NCI-H1105 treated with DMSO at 0.1 percent for 48 hours (cell line): Measurements from ENCODE around the gene NHSL2.
"Not testable (repeated sequence)": the region's sequence is repeated elsewhere in the genome, so short reads cannot be mapped to it uniquely, and the experiment has no call there.

ENCODE experiments used
- DNase-seq: peaks from one replicate; lab custom pipeline; 2025; lab: John Stamatoyannopoulos, UW

Gene NHSL2

DNA sequence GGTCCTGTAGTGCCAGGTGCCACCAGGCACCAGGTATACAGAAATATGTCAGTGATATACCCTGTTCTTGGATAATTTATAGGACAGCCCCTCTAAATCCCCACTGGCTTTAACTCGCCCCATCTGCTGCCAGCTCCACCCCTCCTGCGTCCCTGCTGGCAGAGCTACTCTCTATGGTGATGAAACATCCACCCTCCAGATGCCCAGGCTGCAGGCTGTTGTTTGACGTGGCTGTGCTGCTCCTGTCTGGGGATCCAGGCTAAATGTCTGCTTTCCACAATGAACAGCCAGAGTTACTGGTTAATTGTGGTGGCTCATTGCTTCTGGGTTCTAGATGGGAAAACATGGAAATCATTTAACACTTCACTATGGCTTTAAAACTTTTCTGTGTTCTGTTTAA, 12.9 kb downstream of the NHSL2 start:
- no peak for DNase-seq

- DNase-seq: no peak
These were observed 16.4 kb downstream of the NHSL2 start for GRCh38 chrX:71927040-71927439.

DNA sequence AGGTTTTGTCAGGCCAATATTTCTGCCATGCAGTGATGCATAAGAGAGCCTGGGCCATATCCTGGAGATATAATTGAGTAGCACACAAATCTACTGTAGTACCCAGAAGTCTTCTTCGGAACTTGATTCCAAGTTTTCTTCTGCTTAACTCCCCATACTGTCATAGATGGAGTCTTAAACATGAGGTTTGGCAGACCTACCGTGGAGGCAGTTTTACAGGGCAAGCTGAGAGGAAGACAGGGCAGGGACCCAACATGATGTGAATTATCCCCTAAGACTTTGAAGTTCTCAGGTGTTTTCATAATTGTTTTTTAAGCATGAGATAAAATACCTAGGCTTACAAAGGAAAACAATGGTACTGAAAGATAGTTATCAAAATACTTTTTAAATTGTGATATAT, 18.2 kb downstream of the NHSL2 start:
- no peak for DNase-seq

GRCh38 chrX:71930298-71930697, 19.7 kb downstream of the NHSL2 start:
- no peak for DNase-seq

GRCh38 chrX:71935476-71935875, 24.8 kb downstream of the NHSL2 start:
- no peak for DNase-seq

DNA sequence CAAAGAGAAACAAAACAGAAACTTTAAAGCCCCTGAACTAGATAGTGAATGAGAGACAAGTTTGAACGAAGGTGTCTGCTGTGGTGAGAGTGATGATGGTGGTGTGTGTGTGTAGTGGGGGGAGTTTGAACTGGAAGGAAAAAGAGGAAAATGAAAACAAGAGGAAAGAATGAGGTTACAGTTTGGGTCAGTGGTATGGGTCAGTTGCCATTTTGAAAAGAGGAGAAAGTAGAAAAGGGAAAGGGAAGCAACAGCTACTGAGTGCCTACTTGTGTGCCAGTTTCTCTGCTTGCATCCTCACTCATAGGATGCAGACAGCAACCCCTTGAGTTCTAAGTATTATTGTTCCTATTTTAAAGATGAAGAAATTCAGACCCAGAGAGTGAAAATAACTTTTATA, 26.0 kb downstream of the NHSL2 start:
- DNase-seq: no peak

GRCh38 chrX:71938371-71938770, 27.7 kb downstream of the NHSL2 start:
- no peak for DNase-seq

GRCh38 chrX:71941145-71941544, 30.5 kb downstream of the NHSL2 start:
- DNase-seq: no peak

- no peak for DNase-seq
These were observed 31.1 kb downstream of the NHSL2 start for GRCh38 chrX:71941776-71942175.

- DNase-seq: no peak
These were observed 33.7 kb downstream of the NHSL2 start for GRCh38 chrX:71944369-71944768.

DNA sequence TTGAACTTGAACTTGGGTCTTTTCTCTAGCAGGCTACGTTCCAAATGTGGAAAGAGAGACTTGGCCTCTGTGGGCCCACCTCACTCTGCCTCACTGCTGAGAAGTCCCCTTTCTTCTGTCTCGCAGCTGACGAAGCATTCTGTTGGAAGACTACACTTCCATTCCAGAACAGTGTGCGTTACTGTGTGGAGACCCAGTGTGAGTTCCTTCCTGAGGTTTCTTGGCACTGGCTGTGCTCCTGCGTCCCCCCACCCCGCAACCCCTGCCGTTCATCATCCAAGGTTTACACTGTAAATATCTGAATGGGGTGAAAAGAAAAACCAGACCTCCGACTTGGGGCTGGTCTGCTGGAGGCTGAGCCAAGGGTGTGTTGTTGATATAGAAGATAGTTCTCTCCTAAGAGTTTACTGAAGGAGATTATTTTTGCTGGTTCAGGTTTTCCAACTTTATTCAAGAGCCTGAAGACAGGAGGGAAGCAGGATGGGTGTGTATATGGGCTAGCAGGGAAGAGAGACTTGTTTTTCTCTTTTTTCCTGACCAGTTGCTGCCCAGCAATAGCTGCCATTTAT, 34.7 kb downstream of the NHSL2 start:
- no peak for DNase-seq

GRCh38 chrX:71949363-71949762, 38.7 kb downstream of the NHSL2 start:
- DNase-seq: no peak

DNA sequence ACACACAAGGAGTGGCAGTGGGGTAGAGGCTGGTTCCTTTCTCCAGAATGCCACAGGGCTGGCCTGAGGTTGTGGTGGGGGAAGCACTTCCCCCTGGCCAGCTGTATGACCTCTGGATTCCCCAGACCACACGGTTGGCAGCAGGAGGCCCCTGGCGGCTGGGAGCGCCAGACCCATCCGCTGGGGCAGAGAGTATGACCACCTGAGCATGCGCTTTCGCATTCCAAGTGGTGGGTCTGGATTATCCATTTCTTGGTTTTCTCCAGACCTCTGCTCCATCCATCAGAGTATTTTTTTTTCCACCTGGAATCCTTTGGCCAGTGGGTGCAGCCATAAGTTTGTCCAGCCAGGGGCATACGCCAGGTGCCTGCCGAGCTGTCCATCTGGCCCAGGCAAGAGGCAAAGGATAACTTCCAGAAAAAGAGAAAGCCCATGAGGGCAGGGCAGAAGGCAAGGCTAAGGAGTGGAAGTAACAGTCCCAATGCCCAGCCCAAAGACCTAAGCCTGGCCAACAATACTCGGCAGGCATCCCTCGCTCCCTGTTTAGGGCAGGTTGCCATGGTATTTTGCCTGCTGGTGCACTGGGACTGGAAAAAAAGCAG, 39.3 kb downstream of the NHSL2 start:
- no peak for DNase-seq

GRCh38 chrX:71953391-71953790, 42.7 kb downstream of the NHSL2 start:
- DNase-seq: no peak

DNA sequence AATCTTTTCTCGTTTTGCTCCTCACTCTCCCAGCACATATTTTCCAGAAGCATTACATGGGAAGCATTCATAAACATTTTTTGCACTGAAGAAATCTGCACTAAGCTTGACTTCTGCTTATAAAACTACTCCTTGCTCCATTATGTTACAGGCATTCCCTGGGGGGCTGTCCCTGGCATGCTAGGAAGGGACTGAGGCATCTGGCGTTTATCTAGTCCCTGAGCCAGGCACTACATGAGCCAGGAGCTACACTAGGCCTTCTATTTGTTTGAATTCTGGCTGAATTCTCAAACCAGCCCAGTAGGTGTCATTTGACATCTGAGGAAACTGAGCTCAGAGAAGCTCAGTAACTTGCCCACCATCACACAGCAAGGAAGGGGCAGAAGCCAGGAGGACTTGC, 43.3 kb downstream of the NHSL2 start:
- DNase-seq: no peak

GRCh38 chrX:71954458-71954857, 43.8 kb downstream of the NHSL2 start:
- no peak for DNase-seq

- no peak for DNase-seq
These were observed 45.0 kb downstream of the NHSL2 start for GRCh38 chrX:71955530-71956120.

- DNase-seq: no peak
These were observed 47.6 kb downstream of the NHSL2 start for GRCh38 chrX:71958281-71958675.

- DNase-seq: not testable (repeated sequence)
These were observed 53.5 kb downstream of the NHSL2 start for GRCh38 chrX:71964184-71964583.

GRCh38 chrX:71974916-71975315, 64.3 kb downstream of the NHSL2 start:
- DNase-seq: no peak

GRCh38 chrX:71976753-71977152, 66.1 kb downstream of the NHSL2 start:
- DNase-seq: no peak

DNA sequence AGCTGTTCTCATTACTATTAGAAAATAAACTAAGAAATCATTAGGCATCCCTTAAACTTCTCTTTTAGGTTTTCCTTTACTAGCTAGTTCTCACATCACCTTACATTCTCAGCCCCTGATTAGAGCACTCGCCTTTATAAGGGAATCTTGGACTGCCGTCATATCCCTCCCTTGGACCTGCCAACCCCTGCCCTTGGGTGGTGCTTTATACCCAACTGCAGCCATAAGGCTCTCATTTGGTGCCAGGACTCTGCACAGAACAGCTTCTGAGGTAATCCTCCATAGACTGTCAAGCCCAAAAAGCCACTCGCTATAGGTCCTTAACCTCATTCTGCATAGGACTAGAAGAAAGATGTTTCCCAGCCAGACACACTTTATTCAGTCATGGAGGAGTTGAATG, 67.5 kb downstream of the NHSL2 start:
- no peak for DNase-seq

DNA sequence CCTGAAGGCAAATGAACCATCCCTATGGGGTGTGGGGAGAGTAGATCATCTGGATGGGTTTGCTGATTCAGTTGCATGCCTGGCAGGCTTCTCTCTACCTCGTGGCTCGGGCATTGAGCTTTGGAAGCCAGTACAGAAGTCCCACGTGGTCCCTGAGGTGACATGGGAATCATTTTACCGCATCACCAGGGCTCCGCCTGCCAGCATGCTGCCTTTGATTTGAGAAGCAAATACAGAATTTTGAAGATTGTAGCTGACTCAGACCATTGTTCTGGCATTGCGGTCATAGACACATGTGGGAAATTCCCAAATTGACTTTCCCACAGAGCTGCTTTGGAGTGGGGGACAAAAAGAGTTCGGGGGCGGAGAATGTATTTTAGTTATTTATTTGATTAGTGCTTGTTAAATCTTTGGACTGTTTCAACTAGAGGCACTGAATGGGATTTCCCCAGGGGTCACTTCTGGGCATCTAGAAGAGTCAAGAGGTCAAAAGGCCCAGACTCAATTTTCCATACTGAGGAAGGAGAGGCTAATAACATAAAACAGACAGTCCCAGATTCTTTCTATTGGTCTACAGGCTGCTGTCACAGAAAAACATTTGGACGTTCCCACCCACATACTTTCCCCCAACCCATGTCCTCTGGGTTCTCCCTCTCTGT, 79.3 kb downstream of the NHSL2 start:
- DNase-seq: no peak
